WTC11 (cell line): ENCODE results near the gene ADGRG7.

Experiments
- CREM ChIP-seq: sonication (generic); formaldehyde crosslinking; IDR thresholded peaks from 2 replicates; pipeline ENCODE4 v1.8.1; 2022; ENCODE audit warnings: mild to moderate bottlenecking, missing genetic modification reagents, moderate library complexity
- ETV6 ChIP-seq: sonication (generic); formaldehyde crosslinking; IDR thresholded peaks from 2 replicates; pipeline ENCODE4 v1.8.1; 2022; ENCODE audit warnings: mild to moderate bottlenecking, missing genetic modification reagents
- MYBL2 ChIP-seq: sonication (generic); formaldehyde crosslinking; IDR thresholded peaks from 2 replicates; pipeline ENCODE4 v1.8.1; 2023; ENCODE audit warnings: mild to moderate bottlenecking, moderate library complexity, missing genetic modification reagents

DNA sequence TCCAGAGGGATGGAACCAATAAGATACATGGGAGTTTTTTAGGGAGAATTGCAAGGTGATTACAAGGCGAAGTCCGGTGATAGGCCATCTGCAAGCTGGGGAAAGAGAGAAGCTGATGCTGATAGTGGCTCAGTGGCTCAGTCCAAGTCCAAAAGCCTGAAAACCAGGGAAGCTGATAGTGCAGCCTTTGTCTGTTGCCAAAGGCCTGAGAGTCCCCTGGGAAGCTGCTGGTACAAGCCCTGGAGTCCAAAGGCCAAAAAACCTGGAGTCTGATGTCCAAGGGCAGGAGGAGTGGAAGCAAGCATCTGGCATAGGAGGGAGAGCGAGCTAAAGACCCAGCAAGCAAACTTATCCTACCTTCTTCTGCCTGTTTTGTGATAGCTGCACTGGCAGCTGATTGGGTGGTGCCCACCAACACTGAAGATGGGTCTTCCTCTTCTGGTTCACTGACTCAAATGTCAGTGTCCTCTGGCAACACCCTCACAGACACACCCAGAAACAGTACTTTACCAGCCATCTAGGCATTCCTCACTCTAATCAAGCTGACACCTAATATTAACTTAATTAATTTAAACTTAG, 116.6 kb downstream of the ADGRG7 start:
- no peak for TF ChIP-seq ETV6 (CRISPR knock-in tag)
- TF ChIP-seq MYBL2 = no peak
- TF ChIP-seq CREM (CRISPR knock-in tag) = no peak
